GM19438 (cell line): ENCODE data around the gene PODN.

Source experiments
- ATAC-seq: cut with Tn5 transposase; IDR thresholded peaks from one replicate; pipeline ENCODE4 v1.9.1; 2021; ENCODE audit warnings: low read depth; ENCODE audit not compliant: unreplicated experiment

The PODN gene

DNA sequence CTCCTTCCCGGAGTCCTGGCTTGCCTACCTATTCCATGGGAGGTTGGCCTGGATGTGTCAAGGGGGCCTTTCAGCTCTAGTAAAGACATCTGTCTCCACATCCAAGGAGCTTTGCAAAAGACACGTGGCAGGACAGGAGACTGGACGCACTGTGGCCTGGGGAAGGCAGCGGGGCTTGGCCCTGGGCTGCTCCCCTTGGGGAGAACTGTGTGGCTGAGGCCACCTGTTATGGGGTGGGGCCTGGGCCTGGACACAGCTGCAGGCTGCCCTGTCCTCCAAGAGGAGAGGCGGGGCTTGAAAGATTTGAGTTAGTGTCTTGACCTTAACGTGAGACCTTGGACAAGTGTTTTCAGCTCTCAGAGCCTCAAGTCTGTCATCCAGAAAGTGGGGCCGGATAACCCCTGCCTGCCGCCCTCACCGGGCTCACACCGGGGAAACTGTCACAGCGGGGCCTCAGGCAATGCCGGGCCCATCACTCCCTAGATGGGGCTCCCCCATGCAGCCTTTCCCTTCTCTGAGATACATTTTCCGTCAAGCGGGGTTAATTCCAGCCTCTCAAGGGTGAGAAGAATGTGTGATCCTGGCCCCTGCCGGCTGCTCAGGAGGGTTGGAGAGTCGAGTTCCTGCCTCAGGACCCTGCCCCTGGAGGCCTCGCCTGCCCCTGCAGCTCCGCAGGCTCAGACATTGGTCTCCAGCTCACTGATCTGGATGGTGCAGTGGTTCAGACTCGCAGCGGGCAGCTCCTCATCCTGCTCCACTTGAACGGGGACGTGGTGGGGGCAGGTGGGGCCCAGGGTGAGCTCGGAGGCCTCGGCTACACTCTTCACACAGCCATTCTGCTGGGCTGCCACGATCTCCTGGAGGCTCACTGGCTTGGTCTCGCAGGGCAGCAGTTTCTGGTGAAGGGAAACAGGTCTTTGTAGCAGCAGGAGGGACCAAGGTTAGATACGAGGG lies 25.6 kb downstream of the PODN start:
- ATAC-seq, result no peak

DNA sequence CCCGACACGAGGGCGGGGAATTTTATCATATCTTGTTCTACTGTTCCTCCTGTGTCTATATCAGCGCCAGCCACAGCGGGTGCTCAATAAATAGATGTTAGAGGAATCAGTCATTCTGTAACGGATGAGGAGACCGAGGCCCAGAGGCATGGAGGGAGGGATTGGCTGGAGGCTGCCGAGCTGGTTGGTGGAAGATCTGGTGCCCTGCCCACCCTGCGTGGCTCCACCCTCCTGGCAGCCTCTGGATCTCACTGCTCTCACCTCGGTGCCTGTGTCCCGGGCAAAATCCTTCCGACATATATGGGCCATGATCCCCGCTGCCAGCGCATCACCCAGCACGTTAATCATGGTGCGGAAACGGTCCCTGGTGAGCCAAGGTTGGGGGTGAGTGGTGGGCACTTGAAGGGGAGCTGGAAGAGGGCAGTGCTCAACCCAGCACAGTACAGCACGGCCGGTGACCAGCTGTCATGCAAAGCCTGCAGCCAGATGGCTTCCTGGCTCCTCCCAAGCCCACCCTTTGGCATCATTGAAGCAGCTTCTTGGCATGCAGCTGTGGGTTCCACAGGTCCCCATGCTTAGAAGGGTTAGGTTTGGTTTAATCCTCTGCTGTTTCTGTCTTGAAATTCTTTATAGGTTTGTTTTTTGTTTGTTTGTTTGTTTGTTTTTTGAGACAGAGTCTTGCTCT lies 26.7 kb downstream of the PODN start:
- ATAC-seq, result no peak

DNA sequence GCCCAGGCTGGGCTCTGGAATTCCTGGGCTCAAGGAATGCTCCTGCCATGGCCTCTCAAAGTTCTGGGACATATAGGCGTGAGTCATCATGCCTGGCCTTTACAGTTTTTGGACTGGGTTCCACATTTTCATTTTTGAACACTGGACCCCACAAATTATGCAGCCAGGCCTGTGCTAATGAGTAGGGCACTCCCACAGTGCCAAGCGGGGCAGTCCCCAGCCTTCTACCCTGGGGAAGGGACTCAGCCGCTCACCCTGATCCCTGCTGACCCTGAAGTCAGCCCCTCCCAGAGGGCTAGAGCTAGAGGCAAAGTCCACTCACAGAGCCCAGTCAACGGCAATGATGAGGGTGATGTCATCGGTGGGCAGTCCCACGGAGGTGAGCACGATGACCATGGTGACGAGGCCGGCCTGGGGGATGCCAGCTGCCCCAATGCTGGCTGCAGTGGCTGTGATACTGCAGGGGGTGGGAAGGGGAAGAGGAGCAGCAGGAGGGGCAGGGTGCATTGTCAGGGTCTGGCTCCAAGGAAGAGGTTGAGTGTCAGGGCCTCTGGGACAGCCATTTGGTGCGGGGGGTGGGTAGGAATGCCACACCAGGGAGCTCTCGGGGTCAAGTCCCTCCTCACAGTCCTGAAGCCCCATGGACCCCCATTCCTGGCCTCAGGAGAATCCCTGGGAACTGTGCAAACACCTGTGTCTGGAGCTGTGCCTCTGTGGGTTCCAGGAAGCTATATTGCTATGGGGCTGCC lies 27.6 kb downstream of the PODN start:
- ATAC-seq, result no peak

DNA sequence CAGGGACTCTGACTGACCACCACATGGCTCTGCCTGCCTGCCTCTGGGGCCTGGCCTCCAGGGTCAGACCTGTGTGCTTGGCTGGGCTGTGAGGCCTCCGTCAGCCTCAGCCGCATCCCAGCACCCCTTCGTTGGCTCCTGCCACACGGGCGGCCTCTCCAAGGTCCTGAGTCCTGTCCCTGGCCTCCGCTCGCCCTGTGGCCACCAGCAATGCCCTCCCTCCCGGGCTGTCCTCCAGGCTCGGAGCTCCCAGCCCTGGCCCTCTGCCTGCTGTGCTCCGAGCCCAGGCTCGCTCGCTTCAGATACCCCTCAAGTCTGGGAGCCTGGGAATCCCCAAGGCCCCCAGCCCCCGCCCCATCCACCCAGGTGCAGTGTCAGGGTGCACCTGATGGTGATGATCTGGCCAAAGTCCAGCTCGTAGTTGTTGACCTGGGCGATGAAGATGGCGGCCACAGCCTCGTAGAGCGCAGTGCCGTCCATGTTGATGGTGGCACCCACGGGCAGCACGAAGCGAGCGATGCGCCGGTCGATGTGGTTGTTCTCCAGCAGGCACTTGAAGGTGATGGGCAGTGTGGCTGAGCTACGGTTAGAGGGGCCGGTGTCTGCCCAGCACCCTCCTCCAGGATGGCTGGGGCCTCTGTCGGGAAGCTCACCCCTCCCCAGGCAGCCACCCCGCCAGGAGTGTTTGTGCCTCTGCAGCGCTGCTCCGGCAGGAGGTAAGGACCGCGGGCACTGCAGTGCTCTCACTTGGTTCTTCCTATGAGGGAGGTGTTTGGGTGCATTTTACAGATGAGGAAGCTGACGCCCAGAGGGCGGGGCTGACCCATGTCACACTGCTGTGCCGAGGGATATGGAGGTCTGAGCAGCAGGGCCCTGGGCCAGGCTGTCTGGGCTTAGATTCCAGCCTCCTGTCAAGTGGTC lies 28.5 kb downstream of the PODN start:
- ATAC-seq, result no peak

DNA sequence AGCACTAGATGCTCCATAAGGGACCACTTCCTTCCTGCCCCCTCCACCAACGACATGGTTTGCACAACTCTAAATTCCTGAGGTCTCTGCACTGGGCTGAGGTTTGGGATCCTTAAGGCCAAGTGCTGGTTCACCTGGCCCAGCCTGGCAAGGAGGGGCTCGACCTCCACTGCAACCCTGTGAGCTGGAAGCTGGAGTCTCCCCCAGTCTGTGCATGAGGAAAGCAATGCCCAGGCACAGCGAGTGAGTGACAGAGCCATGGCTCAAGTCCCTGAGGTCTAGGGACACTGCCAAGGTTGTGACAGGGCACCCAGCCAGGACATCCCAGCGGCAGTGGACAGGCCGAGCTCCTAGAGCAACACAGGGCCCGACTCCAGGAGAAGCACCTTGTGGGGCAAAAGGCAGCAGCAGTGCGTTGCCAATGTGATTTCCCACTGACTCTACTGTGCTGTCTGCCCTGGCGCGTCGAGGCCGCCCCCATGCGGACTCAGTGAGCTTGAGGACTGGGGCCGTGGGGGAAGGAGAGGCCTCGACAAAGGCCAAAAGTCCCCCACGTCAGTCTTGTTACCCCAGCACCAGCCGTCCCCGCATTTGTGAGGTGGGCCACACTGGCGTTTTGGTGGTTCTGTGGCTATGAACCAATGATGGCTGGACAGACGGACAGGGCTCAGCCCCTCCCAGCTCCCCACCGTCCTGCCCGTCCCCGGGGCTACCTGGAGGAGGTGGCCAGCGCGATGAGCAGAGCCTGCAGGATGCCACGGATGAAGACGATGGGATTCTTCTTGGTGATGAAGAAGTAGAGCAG lies 30.0 kb downstream of the PODN start:
- ATAC-seq, result no peak

DNA sequence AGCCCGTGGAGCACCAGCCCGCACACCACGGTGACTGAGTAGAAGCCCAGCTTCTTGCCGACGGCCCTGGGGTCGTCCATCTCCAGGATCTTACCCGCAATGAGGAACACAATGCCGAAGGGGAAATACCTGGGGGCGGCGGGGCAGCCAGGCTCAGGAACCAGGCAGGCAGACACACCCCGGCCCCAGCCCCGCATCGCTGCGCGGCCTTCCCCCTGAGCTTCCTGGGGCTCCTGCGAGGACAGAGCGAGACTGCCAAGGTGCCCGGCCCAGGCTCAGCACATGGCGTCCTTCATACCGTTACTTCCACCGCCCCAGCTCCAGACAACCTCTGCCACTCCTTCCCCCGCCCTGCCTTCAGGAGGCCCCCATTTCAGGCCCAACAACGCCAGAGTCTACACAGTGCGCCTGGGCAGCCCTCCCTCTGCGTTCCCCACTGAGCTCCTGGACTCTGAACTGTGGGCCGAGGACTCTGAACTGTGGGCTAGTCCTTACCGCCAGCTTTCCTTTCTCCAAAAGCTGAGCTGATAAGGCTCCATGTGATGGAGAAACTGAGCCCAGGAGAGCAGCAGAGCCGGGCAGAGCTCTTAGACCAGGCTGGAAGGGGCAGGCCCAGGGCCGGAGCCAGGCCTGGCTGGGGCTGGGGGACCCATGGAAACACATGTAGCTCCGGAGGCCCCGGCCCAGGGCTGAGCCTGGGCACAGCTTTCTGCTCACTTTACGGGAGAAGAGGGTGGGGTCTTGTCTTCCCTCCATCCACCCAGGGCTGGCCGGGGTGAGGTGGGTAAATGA lies 30.8 kb downstream of the PODN start:
- ATAC-seq, result no peak

DNA sequence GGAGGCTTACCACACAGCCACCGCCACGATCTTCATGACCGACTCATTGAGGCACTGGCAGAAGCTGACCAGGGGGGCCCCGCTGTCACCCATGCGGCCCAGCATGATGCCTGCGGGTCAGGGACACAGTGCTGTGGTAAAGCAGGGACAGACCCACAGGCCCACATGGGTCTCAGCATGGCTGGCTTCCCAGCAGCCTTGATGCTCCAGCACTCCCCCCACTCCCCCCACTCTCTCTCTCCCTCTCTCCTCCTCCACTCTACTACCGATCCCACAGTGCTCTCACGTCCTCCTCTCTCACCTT lies 31.4 kb downstream of the PODN start:
- no peak for ATAC-seq

DNA sequence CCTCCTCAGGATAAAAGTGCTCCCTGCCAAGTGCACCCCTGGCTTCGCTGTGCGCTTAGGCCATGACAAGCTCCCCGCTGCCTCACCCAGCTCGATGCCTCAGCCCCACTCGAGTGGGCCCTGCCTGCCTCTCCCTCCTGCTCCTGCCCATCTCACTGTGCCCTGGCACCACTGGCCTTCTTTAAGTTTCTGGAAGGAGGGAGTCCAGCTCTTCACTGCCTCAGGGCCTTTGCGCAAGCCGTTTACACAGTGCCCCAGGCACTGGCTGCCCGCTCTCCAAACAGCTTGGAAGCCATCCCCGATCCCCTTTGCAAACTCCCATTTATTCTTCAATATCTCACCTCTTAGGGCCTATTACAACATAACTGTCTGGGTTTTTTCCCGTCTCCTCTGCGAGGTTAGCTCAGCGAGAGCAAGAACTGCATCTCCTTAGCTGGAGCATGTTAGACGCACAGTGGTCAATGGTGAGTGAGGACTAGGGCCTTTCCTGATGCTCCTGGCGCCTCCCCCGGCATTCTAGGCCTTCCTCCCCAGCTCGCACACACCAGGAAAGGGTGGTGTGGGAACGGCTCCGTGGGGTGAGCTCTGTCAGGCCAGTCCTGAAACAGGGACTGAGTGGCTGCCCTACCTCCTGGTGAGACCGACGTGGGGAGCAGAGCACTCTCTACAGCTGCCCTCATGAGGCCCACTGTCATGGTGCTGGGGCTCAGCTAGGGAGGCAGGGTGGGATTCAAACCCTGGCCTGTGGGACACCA lies 31.9 kb downstream of the PODN start:
- no peak for ATAC-seq

DNA sequence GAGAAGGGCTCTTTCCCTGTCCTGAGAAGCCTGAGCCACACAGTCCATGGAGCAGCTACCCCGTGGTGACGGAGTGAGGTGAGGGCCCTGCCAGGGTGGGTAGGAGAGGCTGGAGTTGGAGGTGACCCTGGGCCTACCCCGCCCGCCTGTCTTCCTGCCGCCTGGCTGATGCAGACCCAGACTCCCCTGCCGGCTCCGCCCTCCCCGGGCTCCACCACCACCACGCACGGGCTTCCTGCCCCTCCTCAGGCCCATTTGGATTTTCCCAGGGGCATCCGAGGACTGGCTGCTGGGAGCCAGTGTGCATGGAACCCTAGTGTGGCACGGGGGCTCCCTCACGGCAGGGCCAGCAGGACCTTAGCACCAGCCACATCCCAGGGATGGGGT lies 32.5 kb downstream of the PODN start:
- ATAC-seq, result no peak

DNA sequence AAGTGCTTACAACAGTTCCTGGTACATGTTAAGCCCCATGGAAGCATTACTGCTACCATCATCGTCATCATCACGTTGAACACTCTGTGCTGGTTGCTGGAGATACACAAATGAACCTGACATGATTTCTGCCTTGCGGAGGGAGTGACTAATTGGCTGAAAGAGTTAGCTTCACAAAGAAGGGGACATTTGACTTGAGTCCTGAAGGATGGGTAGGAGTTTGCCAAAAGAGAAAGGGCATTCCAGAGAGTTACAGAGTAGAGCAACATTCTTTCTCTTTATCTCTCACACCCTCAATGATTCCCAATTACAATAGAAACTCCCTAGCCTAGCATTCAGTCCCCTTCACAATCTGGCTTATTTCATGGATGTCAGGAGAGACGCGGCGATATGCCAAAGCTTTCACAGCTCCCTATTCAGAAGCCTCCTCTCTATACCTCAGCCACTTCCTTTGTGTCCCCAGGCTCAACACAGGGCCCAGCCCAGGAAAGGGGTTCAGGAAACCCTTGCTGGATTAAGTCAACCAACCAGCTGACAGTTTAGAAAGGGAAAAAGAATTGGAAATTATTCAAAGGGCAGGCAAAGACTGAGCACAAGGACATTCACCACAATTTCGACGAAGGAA lies 42.4 kb downstream of the PODN start:
- ATAC-seq, result no peak

DNA sequence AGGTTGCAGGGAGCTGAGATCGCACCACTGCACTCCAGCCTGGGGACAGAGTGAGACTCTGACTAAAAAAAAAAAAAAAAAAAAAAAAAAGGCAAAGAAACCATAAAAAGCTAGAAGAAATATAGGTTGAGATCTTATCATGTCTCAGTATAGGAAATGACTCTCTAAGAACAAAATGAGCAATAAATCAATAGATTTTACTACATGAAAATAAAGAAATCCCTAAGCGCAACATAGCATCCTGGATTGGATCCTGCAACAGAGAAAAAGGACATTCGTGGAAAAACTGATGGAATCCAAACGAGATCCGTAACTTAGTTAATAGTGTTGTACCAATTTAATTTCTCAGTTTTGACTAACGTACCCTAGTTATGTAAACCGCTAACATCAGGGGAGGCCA lies 45.1 kb downstream of the PODN start:
- ATAC-seq, result no peak

DNA sequence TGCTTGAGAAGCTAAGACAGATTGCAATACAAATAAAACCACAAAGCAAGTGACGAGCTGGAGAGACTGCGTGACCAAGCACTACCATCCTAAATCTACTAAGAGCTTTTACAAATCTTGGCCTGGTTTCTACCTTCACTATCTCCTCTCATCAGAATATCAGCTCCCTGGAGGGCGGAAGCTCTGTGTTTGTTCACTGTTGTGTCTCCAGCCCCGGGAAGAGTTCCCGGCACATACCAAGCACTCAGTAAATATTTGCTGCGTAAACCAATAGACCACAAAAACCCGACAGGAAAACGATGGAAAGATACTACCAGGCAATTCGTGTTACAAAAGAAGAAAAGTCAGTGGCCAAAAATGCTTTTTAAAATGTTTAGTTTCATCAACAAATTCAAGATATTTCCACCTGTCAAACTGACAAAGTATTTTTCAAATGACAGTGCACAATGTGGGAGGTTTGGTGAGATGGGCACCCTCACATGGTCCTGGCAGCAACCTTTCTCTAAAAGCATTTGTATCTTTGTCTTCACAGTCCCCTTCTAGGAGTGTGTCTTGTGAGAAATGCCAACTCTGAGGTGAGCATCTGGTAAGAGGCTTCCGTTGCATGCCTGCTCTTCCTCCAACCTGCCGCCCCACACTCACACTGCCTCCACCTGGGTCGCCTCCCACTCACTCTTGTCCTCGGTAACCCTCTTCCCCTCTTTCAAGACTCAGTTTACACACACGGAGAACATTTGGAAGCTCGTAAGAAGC lies 45.7 kb downstream of the PODN start:
- no peak for ATAC-seq

DNA sequence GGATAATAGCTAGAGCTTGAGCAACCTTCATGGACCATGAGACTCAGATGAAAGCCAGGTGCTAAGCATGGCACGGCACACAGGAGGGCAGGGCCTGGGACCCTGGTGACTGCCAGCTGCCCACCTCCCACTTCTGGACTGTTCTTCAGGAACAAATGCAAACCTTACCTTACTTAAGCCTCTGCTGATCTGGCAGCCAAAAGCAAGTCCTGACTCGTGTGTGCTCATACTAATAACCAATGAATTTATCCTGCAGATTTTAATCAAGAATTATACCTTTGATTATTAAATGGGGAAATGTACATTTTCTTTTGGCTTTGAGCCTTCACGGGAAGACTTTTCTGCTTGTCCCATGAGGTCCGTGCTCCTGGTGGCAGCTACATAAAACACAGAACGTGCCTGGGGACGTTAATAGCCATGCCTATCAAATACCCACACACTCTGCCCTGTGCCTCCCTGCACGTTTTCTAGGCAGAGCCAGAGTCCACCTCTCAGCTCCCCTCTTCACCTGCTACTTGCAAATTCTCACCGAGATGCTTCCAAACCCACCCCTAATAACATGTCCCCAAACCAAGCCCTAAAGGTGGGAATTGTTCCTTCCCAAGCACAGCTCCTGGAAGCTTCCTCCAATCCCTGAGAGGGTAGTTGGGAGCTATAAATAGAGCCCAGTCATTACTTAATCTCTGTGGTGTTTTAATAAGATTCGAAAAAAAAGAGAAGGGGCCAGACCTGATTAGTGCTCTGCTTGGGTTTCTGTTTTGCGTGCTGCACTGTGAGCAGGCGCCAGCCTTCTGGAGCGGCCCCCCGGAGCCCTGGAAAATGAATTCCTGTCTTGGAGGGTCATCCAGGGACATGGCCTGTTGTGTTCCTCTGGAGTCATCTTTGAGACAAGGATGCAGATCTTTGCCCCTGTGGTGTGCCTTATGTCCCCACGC lies 46.9 kb downstream of the PODN start:
- no peak for ATAC-seq

DNA sequence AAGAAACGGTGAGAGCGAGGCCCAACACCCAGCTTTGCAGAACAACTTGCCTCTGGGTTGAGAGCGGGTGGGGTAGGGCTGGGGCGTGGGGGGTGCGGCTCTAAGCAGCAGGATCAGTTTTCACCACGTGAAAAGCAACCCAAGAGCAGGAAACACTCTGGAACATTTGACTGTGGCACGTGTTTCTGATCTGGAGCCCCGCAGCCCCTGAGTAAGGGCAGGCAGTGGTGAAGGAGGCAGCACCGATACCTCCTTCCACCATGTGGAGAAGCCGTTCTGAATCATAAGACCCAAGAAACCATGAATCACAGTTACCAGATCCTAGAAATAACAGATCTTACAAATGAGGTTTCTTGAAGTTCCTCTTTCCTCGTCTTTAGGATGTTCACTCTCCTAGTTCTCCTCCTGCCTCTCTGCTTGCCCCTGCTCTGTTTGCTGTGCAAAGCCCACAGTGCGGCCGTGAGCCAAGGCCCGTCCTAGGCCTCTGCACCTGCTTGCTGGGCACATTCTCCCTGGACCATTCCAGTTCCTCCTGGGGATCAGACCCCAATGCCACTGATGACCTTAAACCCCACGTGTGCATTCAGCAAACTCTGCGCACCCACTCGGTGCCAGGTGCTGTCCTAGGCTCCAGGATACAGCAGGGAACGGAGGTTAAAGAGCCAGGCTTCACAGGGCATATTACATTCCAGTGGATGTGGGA lies 48.5 kb downstream of the PODN start:
- ATAC-seq, result no peak

DNA sequence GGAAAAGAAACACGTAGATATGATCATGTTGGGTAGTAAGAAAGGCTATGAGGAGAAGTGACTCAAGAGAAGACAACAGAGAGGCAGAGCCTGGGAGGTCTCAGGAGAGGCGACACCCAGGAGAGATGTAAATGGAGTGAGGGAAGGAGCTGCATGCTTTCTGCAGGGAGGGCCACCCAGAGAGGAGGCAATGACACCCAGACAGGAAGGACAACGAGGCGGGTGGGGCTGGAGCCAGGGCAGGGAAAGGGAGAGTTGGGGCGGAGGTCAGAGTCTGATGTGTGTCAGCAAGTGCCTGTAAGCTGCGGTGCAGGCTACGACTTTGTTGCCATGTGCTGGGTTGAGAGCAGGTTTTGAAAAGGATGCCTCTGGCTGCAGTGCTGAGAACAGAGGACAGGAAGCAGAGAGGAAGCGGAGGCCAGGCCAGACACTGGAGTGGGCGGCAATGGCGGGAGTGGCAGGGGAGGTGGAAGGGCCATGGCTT lies 49.1 kb downstream of the PODN start:
- ATAC-seq, result no peak
